ENCODE measurements around the gene PPIP5K1. TPM values are rescaled to one million over a fixed set of nuclear protein-coding genes. Genes with fewer than 3 reads are reported as not detected.

Gene PPIP5K1
- total and polyA plus RNA-seq, 2 donors from 2014 or later = 7.7 to 64.6 TPM

GRCh38 chr15:43531018-43531670 lies 58.9 kb downstream of the PPIP5K1 start:
- no peaks in the 10 kb centered on the region for H3K9me3 ChIP-seq (ENCODE audit: control insufficient read depth in 2 of 3, insufficient read depth in 1 of 3, low read length in 3 of 3)
- no peak overlapping the region for H3K27ac ChIP-seq (ENCODE audit: low read depth in 2 of 2, low read length in 2 of 2)
- no peaks in the 10 kb centered on the region for H3K27me3 ChIP-seq (ENCODE audit: control insufficient read depth, insufficient read depth, low read length)
- H3K9ac ChIP-seq (ENCODE audit: low read length in 3 of 3) = no peak overlapping the region
- FAIRE-seq = no peak
- H3K4me3 ChIP-seq (ENCODE audit: low read length in 3 of 3) = no peak overlapping the region
- no peaks in the 10 kb centered on the region for H3K4me1 ChIP-seq (ENCODE audit: control insufficient read depth in 2 of 3, insufficient read depth in 2 of 3, low read depth in 1 of 3, low read length in 3 of 3)
- intact Hi-C loops (cut with DNase I) = no loop called here
- DNase-seq = peak in 3 of 5 donors; percentile 45 to 75 (median 61)
- no peak for TF ChIP-seq CTCF (IDR thresholded peaks at IDR 0.05; ENCODE audit: borderline replicate concordance, extremely low read depth, insufficient read depth)
- H3K36me3 ChIP-seq (ENCODE audit: control insufficient read depth in 2 of 3, insufficient read depth in 3 of 3, low read length in 3 of 3) = peaks cover 0 to 2% (median 0%) of the 10 kb centered on the region in 3 donors

DNA sequence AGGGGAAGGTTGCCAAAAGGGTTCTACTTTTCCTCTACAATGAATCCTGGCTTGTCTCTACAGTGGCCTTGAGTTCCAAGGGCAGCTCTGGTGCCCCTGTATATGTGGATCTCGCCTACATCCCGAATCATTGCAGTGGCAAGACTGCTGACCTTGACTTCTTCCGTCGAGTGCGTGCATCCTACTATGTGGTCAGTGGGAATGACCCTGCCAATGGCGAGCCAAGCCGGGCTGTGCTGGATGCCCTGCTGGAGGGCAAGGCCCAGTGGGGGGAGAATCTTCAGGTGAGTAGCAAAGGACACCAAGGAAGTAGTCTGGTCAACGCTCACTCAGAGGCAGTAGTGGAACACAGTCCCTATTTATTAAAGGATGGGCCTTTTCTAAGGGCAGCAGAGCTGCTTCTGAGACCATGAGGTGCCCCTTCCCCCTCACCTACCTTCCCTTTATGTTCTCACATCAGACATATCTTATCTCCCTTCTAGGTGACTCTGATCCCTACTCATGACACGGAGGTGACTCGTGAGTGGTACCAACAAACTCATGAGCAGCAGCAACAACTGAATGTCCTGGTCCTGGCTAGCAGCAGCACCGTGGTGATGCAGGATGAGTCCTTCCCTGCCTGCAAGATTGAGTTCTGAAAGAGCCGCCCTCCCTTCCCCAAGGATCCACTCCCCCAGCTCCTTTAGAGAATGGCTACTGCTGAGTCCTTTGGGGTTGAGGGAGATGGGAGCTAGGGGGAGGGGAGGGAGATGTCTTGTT lies 60.2 kb downstream of the PPIP5K1 start:
- no peak for TF ChIP-seq CTCF (IDR thresholded peaks at IDR 0.05; ENCODE audit: borderline replicate concordance, extremely low read depth, insufficient read depth)
- Histone ChIP-seq H3K27ac (ENCODE audit: low read depth in 2 of 2, low read length in 2 of 2) (no peak overlapping the region), H3K9ac (ENCODE audit: low read length in 3 of 3) (no peak overlapping the region), H3K4me3 (ENCODE audit: low read length in 3 of 3) (no peak overlapping the region), H3K36me3 (ENCODE audit: control insufficient read depth in 2 of 3, insufficient read depth in 3 of 3, low read length in 3 of 3) (peaks cover 0 to 2% (median 0%) of the 10 kb centered on the region in 3 donors), H3K4me1 (ENCODE audit: control insufficient read depth in 2 of 3, insufficient read depth in 2 of 3, low read depth in 1 of 3, low read length in 3 of 3) (no peaks in the 10 kb centered on the region), H3K27me3 (ENCODE audit: control insufficient read depth, insufficient read depth, low read length) (no peaks in the 10 kb centered on the region), H3K9me3 (ENCODE audit: control insufficient read depth in 2 of 3, insufficient read depth in 1 of 3, low read length in 3 of 3) (no peaks in the 10 kb centered on the region)
- DNase-seq = no peak
- no peak for FAIRE-seq
- intact Hi-C loops (cut with DNase I) = no loop called here

GRCh38 chr15:43529141-43529540 lies 60.9 kb downstream of the PPIP5K1 start:
- no peaks in the 10 kb centered on the region for H3K4me1 ChIP-seq (ENCODE audit: control insufficient read depth in 2 of 3, insufficient read depth in 2 of 3, low read depth in 1 of 3, low read length in 3 of 3)
- no peak for TF ChIP-seq CTCF (IDR thresholded peaks at IDR 0.05; ENCODE audit: borderline replicate concordance, extremely low read depth, insufficient read depth)
- no peak overlapping the region for H3K9ac ChIP-seq (ENCODE audit: low read length in 3 of 3)
- H3K36me3 ChIP-seq (ENCODE audit: control insufficient read depth in 2 of 3, insufficient read depth in 3 of 3, low read length in 3 of 3) = peaks cover 0 to under 1% (median 0%) of the 10 kb centered on the region in 3 donors
- no peaks in the 10 kb centered on the region for H3K27me3 ChIP-seq (ENCODE audit: control insufficient read depth, insufficient read depth, low read length)
- H3K4me3 ChIP-seq (ENCODE audit: low read length in 3 of 3) = no peak overlapping the region
- H3K27ac ChIP-seq (ENCODE audit: low read depth in 2 of 2, low read length in 2 of 2) = no peak overlapping the region
- intact Hi-C loops (cut with DNase I) = no loop called here
- H3K9me3 ChIP-seq (ENCODE audit: control insufficient read depth in 2 of 3, insufficient read depth in 1 of 3, low read length in 3 of 3) = no peaks in the 10 kb centered on the region
- FAIRE-seq = no peak
- no peak for DNase-seq
